SKM-1 (cell line): ENCODE results near the gene KRT80.

ENCODE experiments used
- DNase-seq: peaks from one replicate; lab custom pipeline; 2025; ENCODE audit not compliant: unreplicated experiment; lab: John Stamatoyannopoulos, UW

The KRT80 gene

DNA sequence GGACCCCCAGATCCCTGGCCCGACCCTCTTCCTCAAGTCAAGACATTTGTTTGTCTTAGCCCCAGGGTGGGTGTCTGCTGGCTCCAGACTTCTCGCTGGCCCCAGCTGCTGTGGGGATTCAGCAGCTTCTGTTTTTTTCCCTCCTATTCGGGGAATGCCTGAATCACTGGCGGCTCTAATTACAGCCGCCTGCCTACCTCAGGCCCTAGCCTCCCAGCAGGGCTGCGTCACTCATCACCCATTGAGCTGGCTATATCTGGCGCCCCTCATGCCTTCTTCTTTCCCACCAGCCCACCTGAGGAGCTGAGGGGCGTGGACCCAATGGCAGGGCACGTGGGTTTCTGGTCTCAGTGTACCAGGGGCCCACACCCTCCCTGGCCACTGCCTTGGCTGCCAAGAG is 10.1 kb downstream of the KRT80 start:
- DNase-seq = no peak

DNA sequence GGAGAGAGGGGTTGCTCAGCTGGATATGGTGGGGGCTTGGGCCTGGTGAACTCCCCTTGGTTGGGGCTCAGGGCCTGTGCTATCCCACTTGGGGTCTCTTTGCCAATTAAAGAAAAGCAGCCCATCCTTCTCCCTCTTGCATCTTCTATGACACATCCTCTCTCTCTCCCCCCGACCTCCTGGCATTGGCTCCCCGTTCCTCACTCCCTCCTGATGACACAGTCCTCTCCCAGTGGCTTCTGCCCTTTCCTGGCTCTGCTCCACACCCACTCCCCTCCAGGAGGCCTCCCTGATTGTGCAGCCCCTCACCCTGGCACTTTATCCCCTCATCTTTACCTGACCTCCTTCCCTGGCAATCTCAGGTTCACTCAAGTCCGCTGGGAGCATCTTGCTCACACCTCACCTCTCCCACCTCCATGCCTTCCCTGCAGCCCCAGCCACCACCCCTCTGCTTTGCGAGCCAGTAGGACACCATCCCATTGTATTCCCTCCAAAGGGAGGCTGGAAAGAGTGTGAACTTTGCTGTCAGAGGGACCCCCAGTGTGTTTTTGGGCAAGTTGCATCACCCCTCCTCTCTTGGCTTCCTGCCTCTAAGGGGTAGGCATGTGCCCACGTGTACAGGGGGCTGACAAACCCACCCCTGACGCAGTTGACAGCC is 10.7 kb downstream of the KRT80 start:
- no peak for DNase-seq

GRCh38 chr12:52179396-52179973 is 12.3 kb downstream of the KRT80 start:
- no peak for DNase-seq

GRCh38 chr12:52178984-52179383 is 12.8 kb downstream of the KRT80 start:
- DNase-seq = no peak

DNA sequence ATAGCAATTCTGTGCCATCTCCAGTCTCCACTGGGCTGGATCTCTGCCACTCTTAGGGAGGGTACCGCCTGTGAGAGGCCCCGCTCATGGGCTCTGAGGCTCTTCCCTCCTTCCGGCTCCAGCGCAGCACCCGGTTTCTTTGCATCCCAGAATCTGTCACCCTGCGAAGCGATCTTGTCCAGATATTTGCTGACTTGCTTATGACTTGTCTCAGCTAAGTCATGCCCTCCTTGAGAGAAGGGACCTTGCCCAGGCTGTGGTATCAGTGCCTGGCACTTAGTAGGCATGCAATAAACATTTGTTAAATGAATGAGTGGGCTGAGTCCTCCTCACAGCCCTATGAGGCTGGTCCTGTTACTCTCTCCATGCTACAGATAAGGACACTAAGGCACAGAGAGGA is 13.4 kb downstream of the KRT80 start:
- DNase-seq = no peak

DNA sequence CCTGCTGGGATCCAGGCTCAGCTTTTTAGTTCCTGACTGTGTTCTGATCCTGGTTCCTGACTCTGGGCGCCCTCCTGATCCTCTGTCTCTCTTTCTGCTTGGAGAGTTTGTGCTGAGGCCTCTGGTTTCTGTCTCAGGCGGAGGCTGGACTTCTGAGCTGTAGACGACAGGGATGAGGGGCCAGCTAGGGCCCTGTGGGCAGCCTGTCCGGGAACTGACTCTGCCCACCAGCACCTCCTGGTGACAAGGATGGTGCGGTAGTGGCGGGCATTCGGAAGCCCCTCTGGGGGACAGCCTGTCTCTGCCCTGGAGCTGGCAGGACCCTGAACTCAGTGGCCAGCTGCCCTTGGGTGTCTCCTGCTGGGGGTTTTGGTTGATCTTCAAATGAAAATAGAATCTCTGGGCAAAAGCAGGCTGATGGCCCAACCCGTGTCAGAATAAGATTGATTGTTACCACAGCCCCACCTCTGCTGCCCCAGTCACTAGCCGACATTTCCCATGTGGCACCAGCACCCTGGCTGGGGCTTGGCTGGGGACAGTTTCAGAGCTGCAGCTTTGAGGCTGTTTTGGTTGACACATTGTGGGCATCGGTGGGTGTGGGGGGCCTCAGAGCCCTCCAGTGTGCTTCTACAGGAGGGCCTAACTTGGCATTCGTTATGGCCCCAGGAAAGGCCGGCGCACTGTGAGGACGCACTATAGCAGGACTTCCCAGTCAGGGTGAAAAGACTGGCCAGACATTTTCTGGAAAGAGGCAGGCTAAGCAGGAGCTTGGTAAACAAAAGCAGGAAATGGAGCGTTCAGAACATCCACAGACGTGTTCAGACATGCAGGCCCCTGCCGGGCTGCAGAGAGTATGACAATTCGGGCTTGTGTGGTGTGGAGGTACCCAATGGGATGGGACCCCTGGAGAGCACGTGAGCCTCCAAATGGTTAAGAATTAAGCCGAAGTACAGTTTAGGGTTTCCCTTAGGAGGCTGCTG is 16.2 kb downstream of the KRT80 start:
- DNase-seq = no peak

GRCh38 chr12:52173526-52173925 is 18.3 kb downstream of the KRT80 start:
- DNase-seq = no peak

DNA sequence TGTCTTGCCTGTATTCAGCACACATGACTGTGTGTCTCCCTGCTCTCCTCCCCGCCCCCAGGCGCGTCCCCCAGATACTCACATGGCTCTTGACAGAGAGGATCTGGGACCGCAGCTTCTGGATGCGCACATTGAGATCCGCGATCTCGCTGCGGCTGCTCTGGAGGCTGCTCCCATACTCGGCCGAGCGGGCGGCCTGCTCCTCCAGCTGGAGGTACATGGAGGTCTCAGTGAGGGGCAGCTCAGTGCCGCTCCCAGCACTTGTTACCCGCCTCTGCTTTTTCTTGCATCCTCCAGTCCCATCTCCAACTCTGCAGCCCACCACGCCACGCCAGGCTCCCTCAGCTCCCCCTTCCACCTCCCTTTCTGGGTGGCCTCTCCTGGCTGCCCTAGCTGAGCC is 18.9 kb downstream of the KRT80 start:
- DNase-seq = no peak

DNA sequence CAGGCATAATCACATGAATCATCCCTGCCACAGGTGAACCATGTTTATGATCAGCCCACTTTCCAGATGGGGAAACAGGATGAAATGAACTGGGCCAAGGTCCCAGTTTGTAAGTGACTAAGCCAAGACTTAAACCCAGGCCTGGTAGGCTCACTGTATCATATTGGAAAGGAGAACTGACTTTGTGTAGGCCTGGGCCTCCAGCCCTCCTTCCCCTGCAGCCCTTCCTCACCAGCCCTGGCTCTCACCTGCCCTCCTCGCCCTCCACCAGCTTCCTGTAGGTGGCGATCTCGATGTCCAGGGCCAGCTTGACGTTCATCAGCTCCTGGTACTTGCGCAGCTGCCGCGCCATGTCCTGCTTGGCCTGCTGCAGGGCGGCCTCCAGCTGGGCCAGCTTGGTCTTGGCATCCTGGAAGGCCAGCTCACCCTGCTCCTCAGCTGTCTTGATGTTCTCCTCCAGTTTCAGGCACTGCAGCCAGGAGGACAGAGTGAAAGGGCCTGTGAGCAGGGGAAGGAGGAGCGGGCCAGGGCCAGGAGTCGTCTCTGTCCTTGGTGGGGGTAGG is 19.8 kb downstream of the KRT80 start:
- no peak for DNase-seq

DNA sequence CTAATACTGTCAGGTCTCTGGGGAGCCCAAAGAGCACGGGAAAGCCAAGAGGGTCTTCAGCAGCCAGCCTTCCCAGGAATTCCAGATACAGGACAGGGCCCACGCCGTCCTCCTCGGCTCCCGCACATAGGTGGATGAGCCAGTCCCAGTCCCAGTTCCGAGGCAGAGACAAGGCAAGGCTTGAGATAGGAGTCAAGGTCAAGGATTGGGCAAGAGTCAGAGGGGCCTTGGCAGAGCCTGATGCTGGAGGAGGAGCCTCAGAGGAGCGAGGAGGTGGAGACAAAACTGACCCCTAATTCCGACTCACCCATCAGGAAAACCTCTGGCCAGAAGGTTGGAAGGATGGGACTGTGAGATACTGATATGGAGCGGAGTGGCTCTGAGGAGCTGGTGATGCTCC is 21.0 kb downstream of the KRT80 start:
- DNase-seq = no peak

- no peak for DNase-seq
Observed at GRCh38 chr12:52169886-52170285, 21.9 kb downstream of the KRT80 start.

DNA sequence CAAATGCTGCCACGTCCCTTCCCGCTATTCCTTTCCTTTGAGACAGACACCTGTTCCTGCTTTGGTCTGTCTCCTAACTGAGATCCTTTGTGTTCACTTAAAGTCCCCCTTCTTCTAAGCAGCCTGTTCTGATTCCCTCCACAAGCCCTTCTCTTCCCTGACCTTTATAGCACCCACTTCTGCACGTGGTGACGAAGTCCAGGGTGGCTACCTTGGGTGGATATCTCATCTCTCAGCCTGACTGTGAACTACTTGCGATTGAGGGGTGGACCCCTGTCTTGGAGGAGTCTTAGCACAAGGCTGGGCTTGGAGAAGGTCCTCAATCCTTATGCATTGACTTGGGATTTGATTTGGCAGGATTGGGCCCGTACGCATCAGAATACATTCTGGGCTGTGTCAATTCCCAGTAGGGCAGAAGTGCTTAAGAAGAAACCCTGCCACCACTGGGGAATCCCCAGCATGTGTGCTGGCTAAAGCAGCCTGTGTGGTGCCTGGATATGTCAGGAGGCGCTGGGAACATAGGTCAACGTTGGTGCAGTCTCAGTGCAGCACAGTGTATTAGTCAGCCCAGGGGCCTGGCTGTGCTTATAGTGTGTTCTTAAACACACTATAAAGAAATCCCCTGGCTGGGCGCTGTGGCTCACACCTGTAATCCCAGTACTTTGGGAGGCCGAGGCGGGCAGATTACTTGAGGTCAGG is 23.6 kb downstream of the KRT80 start:
- no peak for DNase-seq

GRCh38 chr12:52167526-52167925 is 24.3 kb downstream of the KRT80 start:
- no peak for DNase-seq

GRCh38 chr12:52166672-52167071 is 25.1 kb downstream of the KRT80 start:
- DNase-seq = no peak

DNA sequence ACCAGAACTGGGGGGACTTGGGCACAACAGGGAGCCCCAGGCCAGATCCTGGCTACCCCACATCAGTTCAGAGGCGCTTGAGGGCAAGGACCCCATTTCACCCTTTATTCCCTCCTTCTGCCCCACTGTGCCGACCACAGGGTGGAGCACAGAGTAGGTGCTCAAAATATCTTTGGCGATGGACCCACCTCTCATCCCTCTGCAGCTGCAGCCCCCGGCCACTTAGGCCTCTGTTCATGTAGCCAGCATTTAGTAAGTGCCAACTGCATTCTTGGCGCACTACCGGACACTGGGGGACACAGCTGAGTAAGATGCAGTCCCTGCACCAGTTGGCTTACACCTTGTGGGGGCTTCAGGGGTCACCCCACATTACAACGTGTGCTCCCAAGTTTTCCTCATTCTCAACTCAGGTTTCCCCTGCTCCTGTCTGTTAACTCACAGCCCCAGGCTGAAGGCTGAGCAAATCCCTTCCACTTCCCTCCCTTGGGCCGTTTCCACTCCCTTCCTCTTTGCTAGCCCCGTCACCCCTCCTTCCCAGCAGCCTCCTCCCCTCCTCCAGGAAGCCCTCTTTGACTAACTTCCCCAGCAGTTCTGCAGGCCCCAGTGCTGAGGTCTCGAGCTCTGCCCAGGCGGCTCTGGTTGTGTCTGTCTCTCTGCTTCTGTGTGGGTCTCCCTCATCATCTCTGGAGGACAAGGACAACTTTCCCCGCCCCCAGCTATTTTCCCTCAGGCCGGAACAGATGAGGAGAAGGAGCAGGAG is 26.5 kb downstream of the KRT80 start:
- no peak for DNase-seq

DNA sequence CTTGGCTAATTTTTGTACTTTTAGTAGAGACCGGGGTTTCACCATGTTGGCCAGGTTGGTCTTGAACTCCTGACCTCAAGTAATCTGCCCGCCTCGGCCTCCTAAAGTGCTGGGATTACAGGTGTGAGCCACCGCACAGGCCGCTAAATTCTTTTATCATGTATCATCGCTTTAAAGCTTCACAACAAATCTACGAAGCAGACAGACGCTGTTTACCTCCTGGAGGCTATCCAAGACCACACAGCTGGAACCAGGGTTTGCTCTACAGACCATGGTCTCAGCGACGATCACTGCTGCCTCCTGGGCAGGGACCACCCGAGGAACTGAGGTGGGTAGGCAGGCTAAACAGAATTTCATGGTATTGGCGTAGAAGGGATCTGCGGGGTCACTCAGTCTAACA is 27.2 kb downstream of the KRT80 start:
- DNase-seq = no peak

GRCh38 chr12:52162981-52163380 is 28.8 kb downstream of the KRT80 start:
- no peak for DNase-seq

DNA sequence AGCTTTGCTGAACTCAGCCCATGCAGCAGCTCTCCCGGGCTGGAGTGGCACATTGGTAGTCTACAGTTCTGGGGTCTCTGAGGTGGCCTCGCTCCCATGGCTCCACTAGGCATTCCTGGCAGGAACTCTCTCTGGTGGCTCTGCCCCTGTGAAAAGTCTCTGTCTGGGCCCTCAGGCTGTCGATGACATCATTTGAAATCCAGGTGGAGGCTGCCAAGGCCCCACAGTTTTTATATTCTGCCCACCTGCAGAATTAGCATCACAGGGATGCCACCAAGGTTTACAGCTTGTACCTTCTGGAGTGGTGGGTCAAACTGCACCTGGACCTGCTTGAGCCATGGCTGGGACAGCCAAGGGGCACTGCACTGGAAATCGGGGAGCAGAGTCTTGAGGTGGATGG is 31.6 kb downstream of the KRT80 start:
- DNase-seq = no peak

DNA sequence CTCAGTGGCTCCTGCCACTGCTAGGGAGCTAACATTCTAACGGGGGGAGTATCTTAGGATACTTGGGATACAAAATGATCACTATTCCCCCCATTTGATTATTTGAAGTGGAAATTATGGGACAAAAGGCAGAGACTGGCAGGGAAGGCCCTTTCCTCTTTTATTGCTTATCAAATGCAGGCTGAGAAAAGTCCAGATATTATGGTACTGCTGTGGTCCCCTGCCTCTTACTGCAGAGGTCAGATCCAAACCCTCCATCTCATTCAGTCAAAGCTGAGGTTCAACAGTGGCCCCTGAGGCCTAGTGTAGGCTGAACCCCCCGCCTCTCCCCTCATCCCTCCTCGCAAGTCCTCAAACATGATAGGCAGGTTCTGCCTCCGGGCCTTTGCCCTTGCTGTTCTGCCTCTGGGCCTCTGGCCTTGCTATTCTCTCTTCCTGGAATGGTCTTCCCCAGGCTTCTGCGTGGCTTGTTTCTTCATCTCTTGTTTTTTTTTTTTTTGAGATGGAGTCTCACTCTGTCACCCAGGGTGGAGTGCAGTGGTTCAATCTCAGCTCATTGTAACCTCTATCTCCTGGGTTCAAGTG is 34.2 kb downstream of the KRT80 start:
- no peak for DNase-seq
